Measurements from ENCODE around the gene OR1F1.
"Not testable (repeated sequence)": the region's sequence is repeated elsewhere in the genome, so short reads cannot be mapped to it uniquely, and the experiment has no call there.

GRCh38 chr16:3139561-3139960, 48.4 kb upstream of the OR1F1 start:
- TF ChIP-seq EZH2phosphoT487 (conservative IDR thresholded peaks at IDR 0.05; ENCODE audit: low read length); CTCF (IDR thresholded peaks at IDR 0.05; ENCODE audit: insufficient read depth, low read length, poor library complexity, severe bottlenecking): not testable (repeated sequence)

Measured in SU-DHL-6 (cell line).